HG03159 (cell line): ENCODE data around the gene NXN.
"Not testable (repeated sequence)": the region's sequence is repeated elsewhere in the genome, so short reads cannot be mapped to it uniquely, and the experiment has no call there.

ENCODE experiments used
- ATAC-seq: cut with Tn5 transposase; IDR thresholded peaks from one replicate; pipeline ENCODE4 v1.9.1; 2021; ENCODE audit warnings: mild to moderate bottlenecking, moderate library complexity; ENCODE audit not compliant: unreplicated experiment

NXN gene

DNA sequence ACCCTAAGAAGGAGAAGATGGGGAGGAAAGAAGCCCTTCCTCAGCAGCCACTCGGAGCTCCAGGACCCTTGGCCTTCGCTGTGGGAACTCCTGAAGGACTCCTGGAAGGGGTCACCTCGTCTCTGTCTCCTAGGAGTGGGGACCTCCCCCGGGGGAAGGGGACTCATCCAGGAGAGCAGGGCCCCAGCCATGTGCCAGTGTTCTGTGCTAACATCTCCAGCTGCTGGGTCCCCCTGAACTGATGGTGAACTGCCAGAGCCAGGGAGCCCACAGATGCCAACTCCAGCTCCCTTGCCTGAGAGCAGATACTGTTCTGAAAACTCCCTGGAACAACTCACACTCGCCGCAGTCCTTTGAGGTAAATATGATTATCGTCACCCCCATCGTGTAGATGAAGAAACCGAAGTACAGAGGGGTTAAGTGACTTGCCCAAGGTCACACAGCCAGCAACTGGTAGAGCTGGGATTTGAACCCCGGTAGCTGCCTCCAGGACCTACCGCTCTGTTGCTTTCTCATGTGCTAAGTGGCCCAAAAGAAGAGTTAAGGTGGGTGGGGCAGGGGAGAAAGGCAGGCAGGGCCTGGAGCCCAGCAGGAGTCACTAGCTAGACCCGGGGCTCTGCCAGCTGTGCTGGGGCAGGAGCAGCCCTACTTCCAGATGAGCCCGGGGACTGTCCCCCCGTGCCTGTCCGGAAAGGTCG lies 27.9 kb upstream of the NXN start:
- no peak for ATAC-seq

DNA sequence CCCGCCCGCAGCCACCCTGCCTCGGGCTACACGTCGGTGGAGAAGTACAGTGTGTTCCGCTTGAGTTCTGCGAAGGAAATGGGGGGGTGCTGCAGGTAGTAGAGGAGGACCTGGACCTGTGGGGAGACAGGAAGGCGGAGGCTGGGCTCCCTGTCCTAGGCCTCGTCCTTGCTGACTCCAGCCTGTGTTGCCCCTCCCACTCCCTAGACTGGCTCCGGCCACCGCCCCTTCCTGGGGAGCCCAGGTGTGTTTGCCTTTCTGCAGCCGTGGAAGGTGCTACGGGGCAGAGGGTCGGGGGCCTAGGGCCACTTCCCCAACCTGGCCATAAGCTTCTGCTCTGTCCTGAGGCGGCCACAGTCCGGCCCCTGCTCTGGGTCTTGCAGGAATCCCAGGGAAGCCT lies 26.5 kb upstream of the NXN start:
- no peak for ATAC-seq

DNA sequence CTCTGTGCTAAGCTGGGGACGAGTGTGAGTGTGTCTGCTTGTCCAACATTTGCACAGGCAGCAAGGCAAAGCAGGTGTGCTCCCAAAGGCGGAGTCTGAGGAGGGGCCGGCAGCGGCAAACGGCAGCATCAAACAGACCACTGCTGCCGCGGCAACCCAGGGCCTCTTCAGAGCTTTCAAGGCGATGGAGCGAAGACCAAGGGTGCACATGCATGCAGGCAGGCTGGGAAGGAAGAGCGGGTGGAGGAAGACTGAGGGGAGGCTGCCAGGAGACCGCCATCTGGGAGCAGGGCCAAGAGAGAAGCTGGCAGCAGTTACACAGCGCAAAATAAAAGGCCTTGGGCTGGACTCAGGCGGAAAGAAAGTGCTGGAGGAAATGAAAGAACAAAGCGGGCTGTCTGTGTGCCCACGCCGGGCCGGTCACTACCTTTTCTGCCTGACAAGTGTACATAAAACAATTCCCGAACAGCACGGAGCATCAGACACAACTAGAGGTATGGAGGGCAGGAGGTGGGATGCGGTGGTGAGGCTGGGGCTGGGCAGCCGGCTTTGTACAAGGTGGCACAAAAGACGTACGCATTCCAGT lies 25.9 kb upstream of the NXN start:
- no peak for ATAC-seq

DNA sequence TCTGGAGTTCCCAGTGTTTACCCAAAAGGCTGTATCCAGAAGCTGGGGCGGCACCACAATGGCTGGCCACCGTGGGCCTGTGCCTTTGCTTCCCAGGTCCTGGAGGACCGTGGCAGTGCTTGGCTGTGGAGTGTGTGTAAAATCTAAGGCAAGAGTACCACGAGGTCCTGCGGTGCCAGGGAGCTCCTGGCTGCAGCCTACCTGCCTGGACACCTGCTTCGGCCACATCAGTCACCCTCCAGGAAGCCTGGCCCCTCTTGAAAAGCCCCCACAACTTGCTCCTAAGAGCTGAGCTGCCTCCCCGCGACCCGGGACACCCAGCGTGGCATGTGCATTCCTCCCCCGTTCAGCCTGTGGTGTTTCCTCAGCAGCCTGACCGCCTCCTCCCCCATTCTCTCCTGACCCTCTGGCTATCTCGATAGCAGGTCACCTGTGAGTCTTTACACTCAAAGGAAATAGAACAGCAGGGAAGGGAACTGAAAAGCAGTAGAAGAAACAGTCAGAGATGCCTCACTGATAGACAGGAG lies 25.3 kb upstream of the NXN start:
- no peak for ATAC-seq

DNA sequence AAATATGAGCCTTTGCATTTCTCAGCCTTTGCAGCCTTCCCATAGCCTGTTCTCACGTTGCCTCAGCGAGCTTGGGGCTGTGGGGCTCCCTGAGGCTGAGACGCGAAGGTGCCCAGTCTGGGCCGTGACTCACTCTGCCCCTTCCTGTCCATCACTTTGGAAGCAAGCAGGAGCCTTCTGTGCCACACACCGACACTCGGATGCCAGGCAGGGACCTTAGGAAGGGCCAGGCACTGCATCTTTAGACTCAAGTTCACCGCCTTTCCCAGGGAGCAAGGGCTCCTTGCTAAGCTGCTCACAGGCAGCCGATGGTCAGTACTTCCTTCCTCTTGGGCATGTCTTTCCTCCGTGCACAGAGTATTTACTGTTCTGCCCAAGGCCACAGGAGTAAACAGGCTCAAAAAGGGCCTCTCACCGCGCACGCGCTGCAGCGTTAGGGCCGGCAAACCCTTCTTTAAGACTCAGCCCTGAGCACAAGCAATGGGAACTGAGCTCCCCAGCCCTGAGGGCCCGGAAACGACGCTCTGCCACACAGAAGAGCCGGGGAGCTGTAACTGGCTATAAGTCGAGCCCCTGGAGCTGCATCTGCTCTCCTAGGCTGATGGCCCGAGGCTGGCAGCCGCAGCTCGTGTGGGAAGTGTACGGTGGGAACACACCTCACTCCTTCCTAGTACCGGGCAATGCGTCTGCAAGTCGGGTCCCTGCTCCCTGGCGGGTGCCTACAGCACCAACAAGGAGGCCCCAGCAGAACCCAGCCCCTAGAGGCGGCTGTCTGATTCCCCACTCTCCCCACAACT lies 24.6 kb upstream of the NXN start:
- no peak for ATAC-seq

DNA sequence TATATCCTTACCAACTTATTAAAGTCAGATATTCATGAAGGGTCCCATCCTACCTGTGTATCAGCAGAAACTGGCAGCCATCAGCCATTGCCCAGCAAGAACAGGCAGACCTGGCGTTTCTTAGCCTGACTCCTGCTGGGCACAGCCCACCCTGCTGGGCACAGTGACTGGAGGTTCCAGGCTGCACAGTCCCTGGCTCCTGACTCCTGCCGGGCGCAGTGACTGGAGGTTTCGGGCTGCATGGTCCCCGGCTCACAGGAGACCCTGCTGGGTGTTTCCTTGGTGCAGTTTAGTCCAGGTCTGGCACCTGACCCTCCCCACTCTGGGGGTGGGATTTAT lies 24.0 kb upstream of the NXN start:
- ATAC-seq, result no peak

DNA sequence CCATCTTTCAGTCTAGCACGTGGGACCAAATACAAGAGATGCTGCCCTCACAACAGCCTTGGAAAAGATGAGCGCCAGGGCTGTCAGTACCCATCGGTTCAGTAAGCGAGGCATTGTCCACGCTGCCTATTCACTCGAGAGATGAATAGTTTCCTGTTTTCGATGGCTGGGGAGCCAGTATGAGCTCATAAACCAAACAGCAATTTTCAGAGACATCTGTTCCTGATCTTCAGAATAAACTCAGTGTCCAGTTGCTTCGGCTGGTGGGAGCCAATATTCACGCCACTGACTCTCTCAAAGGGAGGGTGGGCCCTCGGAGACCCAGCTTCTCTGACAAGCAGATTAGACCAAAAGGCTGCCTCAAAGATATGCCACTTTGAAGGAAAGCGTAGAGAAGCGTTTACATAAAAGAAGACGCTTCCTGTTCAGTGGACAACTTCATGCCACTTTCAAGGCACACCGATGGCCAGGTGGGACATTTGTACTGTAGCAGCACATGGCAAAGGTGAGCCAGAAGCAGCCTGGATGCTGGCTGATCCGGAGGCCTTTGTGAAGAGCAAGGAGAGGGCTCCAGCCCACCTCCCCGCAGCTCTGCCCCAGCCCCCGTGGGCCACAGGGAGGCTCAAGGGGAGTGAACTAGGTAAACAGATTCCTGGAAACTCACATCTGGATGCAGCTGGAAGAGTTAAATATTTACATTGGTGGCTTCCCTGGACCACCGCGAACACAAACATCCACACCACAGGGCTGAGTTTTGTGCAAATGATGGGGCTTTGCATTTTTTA lies 23.4 kb upstream of the NXN start:
- ATAC-seq, result no peak

DNA sequence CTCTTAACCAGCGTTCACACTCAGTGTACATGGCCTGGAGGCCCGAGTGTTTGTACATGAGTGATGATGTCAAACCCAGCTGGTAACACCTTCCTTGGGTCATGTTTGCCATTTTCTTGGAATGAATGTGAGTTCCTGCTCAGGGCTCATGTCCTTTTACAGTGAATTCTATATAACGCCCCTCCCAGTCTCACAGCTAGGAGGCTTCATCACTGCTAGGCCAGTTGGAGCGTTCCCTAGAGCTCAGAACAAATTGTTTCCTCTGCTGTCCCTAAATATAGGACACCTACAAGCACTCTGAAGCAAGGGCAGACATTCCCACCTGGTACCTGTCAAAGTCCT lies 22.8 kb upstream of the NXN start:
- ATAC-seq, result no peak

DNA sequence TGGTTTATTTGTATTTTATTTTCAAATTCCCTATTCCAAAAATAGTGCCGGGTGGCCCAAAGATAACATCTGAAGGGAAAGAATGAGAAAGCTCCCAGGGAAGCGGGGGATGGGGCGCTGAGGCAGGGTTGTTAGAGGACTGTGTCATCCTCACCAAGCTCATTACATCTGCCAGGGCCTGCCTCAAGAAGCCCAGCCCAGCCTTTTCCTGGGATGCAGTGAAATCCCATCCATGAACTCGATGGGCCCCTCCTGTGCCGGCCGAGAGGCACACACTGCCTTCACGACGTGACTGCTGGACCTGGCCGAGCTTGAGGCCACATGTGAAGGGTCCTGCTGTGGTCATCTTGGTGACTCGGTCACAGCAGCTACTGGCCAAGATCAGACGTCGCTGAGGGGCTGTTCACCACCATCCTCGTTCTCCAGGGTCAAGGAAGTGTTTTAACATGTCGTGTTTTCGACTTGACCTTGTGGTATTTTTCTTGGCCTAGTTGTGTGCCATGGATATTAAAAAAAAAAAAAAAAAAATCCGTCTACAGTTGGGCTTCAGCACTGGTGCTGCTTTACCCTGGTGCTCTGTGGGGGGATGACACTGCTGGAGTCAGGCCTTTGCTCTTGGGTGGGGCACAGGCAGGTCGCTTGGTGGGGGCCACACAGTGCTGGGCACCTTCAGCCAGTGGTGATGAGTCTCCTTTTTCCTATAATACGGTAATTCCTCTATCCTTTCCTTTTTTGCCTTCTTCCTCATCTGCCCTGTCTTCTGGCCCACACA lies 22.2 kb upstream of the NXN start:
- ATAC-seq, result no peak

DNA sequence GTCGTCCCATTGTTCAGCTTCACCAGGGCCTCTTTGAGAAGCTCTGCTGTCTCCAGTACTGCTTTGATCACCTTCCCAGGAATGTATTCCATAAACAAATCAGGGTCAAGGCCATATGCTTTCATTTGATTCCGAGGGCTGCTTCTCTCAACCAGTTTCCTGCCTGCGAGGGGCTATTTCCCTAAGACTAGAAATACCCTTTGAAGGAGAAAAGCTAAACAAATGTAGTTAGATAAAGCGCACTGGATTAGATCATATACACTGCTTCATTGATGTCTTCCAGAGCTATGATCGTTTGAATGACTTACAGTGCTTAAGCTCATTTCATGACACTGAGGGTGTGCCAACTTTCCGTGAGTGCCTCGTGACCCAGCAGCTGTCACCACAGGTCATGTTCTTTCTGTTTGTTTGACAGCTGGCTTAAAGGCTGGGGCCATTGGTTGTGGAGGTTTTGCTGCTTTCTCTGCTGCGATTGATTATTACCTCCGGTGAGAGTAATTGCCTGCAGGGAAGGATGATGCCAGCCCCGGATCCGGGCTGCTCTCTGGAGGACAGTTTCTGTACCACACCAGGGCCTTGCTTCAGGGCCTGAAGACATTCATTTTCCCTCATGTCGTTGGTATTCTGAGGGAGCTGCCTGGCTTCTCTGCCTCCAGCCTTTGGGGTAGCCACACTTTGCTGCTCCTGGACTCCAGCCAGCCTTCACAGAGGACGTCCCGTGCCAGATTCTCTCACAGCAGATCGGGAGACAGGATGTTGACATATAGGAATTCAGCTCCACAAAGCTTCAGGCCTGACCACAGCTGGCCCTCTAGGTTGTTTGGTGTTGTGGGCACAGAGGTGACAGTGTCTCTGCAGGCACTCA lies 21.3 kb upstream of the NXN start:
- ATAC-seq, result no peak

DNA sequence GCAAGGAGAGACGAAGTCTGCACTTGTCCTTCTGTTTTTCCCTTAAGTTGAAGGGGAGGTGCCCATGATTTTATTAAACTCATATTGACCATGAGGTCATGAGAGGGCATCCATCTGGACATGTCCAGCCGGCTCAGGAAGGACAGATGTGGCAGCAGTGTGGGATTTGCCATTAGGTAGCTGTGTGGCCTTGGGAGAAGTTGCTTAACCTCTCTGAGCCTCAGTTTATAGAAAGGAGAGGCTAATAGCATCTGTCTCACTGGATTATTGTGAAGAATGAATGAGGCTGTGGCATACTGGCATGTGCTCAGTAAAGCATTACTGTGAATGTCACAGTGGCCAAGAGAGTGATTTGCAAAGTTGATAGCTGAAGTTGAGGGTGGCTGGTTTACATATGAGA lies 18.5 kb upstream of the NXN start:
- ATAC-seq, result no peak

DNA sequence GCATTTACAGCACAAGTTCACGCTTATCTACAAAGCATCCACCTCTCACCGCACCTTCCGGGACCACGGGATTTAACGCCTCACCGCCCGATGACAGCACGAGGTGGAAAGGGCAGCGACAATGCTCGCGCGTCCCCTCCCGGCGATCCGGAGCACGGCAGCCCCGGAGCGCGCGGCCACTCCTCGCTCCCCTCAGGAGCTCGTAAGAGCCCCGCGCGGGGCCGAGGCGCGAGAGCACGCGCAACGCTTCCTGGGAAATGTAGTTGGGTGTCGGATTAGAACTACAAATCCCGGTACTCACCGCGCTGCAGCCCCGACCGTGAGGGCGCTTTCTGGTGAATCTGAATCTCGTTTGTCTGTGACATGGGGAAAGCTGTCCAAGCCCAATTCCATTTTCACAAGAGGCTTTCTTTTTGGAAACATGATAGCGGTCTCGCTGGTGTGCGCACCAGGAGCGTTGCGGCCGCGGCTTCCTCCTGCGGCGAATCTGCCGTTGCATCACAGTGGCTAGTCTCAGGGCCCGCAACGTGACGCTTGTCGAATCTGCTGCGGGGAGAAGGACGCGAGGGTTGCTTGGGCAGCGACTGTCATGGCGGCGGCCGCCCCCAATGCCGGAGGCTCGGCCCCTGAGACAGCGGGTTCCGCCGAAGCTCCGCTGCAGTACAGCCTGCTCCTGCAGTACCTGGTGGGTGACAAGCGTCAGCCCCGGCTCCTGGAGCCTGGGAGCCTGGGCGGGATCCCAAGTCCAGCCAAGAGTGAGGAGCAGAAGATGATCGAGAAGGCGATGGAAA lies 17.2 kb upstream of the NXN start, which contains the start of gene TIMM22:
TIMM22 (plus strand) TSS at position 576 of the 791 bp plus-strand sequence; CDS start at position 590, 14 bp downstream.
- ATAC-seq, result peak; percentile 86

DNA sequence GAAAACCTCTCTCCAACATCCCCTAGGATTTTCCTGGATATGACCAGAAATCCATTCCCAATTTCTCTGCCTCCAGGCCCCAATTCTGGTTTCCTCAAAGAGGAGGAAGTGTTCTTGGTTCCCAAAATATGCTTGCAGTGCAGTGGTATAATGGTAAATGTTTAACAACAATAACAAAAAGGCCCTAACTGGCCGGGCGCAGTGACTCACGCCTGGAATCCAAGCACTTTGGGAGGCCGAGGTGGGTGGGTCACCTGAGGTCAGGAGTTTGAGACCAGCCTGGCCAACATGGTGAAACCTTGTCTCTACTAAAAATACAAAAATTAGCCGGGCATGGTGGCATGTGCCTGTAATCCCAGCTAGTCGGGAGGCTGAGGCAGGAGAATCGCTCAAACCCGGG lies 15.7 kb upstream of the NXN start:
- ATAC-seq, result not testable (repeated sequence)

DNA sequence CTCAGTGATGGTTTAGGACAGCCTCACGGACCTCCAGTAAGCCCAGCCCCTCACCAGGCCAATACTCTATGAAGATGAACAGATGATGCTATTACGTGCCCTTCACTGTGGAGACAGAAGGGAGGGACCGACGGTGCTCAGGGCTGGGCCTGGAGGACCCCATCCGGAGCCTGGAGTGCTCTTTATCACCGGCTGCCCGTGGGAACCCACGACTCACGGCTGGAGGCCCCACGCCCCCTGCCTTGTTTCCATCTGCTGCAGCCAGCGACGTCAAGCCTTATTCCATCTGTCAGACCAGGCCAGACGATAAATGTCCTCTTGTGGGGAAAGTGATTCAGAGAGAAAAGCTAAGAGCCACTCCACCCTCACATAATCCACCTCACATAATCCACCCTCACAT lies 13.4 kb upstream of the NXN start:
- ATAC-seq, result no peak

DNA sequence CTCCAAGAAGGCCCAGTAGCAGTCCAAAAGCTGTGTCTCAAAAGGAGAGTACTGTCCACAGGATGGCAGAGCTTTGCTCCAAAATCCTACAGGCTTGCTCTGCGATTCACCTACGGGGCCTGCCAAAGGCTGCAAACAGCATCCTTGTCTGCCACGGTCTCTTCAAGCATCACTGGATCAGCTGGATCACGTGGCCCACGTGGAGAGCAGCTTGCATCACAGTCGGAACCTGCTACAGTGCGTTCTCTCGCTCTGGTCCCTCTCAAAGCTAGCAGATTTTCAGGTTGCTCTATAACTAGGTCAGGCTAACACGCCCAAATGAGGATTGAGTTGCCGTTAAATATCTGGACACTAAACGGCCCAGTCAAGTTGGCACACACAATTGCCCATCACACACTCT lies 9.0 kb upstream of the NXN start:
- ATAC-seq, result no peak

DNA sequence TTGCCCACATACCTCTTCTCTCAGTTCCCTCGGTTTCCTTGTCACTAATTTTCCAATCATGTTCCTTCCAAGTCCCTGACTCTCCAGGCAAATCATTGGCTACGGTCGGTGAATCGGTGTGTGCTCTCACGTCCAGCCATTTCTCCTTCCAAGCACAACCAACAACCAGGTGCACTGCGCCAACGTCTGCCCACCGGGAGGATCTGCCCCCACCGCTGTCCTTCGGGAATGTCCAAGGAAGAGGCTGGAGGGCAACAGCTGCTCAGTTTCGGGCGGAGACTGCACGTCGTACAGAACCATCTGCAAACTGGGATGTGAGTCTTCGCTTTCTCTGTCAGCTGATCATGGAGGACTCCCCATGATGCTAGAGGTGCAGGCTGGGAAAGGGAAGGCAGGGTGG lies 8.4 kb upstream of the NXN start:
- ATAC-seq, result no peak

DNA sequence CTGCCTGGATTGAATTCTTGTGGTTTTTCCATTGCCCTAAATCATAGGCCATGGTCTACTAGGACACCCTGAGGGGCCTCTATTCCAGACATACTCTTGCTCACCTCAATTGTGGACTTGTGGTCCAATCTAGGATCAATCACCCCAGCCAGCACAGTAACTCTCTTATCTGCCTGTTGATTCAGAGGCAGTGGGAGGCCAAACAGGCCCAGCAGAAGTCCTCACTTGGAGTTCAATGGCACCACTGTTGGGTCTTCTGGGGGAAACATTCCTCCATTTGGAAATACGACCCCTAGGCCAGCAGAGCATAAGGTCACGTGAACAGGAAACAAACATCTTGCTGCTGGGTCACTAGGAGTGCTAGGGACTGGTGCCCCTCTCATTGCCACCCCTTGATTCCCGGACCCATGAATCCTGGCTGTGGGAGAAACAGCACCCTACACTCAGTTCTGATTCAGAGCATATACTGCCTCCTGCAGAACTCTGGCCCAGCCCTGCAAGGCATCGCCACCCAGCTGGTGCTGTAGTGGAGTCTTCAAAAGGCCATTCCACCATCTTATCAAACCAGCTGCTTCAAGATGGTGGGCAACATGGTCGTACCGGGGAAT lies 6.8 kb upstream of the NXN start:
- no peak for ATAC-seq

DNA sequence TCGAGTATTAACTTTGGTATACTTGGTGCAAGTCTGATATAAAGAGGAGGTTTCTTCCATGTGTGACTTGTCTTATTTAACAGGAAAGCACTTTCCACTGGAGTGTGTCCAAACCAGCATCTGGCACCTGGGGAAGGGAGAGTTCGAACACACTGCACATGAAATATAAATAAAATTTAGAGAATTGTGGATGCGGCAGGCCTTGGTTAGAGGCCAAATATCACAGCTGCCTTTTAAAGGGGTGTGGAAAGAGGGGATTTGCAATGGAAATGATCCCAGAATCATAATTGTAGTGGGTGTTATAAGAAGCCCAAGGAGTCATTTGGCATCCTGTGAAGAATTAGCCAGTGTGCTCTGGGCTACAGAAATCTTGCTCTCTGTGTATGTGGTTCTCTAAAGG lies 4.3 kb upstream of the NXN start:
- ATAC-seq, result no peak

DNA sequence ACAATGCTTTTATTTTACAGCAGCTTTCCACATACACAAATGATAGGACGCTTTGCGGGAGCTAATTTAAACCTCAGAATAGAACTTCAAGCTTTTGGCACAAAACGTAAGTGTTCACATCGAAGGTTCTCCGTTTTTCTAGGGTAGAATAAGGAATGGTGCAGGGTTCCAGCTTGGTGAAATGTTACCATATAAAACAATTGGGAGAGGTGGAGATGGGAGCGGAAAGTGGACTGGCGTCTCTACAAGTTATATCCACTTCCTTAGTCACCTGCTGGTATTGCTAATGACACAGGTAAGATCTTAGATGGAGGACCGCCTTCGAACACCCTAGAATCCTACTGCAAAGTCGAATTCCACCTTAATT lies 1.7 kb upstream of the NXN start:
- no peak for ATAC-seq
